Activated T-helper 9 cell treated with anti-CD3 and anti-CD28 coated beads, Interleukin-2, amount 50 U/mL, for 16 hours (primary cell): Measurements from ENCODE around the gene B3GAT3.
"Not testable (repeated sequence)": the region's sequence is repeated elsewhere in the genome, so short reads cannot be mapped to it uniquely, and the experiment has no call there.

Source experiments
- DNase-seq: peaks from one replicate; pipeline ENCODE4 v3.0.0-alpha.2; 2020; ENCODE audit warnings: low read depth

Gene B3GAT3

DNA sequence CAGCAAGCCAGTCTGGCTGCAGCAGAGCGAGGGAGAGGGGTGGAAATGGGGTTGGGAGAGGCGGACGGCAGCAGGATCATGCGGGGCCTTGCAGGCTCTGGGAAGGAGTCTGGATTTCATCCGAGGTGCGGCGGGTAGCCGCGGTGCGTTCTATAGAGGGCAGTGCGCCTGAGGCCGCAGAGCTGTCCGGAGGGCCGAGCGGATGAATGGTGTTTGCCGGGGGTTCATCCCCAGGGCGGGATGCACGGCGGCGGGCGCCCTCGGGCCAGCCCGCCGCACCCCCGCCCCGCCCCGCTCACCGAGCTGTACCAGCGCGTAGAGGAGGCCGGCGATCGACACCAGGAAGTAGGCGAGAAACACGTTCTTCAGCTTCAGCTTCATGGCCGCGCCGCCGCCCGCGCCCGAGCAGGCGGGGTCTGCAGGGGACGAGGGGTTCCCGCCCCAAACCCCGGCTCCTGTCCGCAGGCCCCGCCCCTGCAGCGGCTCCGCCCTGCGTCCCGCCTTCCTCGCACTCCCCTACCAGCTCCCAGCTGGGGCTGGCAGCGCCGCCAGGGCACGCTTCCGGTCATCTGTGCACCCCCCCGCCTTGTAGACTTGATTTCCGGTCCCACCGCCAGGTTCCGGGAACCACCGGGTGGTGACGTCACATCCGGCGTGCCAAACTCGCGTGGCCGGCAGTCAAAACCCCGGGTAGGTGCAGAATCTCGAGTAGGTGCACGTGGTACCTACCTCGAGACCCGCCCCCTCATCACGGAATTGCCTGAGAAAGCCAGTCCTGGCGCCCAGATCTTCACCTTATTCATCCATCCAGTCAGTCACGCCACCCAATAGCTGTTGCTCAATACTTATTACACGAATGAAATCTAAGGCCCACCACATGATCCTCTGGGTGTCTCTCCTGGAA lies at the start of gene B3GAT3:
TSS of gene B3GAT3 (minus strand) at position 420 of the 904 bp plus-strand sequence. CDS start at position 381, 39 bp downstream.
- peak; percentile 95 for DNase-seq

DNA sequence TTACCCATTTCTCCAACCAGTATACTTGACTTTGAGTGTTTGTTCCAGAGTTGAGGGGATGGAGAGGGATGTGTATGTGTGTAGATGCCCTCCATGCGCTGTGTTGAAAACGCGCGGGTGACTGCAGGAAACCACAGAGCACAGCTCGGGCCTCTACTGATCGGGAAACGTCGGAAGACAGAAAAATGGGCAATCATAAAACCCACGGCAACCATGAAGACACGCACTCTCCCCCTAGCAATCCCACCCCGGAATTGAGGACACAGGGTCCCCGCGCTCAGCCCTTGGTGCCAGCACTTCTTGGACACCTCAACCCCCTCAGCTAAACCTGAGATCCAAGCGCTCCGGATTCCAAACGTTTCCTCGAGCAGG lies 49.4 kb upstream of the B3GAT3 start:
- peak; percentile 24 for DNase-seq

GRCh38 chr11:62669420-62670161 lies 47.8 kb upstream of the B3GAT3 start:
- no peak for DNase-seq

GRCh38 chr11:62667460-62667859 lies 45.7 kb upstream of the B3GAT3 start:
- DNase-seq: no peak

- DNase-seq: no peak
Measured at GRCh38 chr11:62666259-62666926, 44.6 kb upstream of the B3GAT3 start.

DNA sequence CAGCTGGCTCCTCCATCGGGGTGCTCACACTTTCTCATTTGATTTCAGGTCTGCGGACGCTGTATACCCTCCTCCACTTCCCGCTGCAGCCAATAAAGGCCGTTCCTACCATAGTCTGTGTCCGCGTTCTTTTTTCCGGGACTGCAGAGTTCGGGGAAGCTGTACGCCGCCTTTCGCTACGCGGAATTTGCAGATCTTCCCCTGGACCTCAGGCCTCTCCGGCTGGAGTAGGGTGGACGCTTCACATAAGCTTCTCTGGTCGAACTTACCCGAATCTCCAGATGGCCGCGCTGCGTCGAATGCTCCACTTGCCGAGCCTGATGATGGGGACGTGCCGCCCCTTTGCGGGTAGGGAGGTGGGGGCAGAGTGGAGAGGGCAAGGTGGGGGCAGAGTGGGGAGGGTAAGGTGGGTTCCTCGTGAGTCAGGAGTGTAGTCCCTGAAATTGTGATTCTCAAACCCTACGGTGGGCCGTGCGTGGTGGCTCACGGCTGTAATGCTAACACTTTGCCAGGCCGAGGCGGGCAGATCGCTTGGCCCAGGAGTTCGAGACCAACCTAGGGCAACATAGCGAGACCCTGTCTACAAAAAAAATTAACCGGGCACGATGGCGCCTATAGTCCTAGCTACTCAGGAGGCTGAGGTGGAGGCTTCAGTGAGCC lies 43.9 kb upstream of the B3GAT3 start:
- peak; percentile 48 for DNase-seq

DNA sequence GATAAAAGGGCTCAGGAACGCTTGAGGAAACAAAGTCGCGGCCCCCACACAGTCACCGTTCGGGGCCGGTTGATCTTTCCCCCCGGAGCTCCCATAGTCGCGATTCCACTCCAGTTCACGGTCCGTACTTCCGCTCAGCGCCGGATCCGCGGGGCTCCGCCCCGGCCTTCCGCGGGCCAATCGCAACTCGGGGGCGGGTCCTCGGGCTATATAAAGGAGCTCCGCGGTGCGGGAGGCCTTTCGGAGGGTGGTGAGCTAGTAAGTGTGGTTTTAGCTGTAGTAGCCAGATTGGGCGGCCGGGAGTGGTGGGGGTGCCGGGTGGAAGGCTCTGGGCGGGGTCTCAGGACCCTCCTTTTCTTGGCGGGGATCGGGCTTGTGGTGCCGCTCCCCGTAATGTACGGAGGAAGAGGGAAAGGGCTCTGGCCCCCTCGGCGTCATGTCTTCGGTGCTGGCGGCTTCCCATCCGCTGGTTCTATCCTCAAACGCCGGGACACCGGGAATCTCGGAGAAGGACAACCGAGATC lies 43.4 kb upstream of the B3GAT3 start, which contains the start of the genes C11orf98 and CSKMT:
TSS of gene C11orf98 (minus strand) at position 136 of the 524 bp plus-strand sequence. CDS start at position 95, 41 bp downstream.
TSS of gene CSKMT (plus strand) at position 238 of the 524 bp plus-strand sequence. CDS start 568 bp downstream, outside the sequence.
- peak; percentile 91 for DNase-seq

DNA sequence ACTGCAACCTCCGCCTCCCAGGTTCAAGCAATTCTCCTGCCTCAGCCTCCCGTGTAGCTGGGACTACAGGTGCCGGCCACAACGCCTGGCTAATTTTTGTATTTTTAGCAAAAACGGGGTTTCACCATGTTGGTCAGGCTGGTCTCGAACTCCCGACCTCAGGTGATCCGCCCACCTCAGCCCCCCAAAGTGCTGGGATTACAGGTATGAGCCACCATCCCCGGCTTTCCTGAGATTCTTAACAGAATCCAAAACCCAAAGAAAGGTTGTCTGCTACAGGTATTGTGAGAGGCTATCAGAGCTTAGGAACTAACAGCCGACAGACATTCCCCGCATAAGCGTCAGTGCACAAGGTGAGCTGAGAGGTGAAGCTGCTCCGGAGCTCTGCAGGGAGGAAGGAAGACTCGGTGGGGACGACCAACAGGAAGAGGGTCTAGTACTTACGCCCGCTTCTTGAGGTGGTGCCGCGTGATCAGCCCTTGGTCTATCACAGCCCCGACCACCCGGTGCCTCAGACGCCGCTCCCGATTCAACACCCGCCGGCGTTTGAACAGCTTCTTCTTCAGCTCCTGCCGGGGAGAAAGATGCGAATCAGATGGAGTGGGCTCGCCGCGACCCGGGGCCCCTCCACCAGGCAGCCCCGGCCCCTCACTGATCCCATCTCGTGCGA lies 42.8 kb upstream of the B3GAT3 start:
- DNase-seq: peak; percentile 36

DNA sequence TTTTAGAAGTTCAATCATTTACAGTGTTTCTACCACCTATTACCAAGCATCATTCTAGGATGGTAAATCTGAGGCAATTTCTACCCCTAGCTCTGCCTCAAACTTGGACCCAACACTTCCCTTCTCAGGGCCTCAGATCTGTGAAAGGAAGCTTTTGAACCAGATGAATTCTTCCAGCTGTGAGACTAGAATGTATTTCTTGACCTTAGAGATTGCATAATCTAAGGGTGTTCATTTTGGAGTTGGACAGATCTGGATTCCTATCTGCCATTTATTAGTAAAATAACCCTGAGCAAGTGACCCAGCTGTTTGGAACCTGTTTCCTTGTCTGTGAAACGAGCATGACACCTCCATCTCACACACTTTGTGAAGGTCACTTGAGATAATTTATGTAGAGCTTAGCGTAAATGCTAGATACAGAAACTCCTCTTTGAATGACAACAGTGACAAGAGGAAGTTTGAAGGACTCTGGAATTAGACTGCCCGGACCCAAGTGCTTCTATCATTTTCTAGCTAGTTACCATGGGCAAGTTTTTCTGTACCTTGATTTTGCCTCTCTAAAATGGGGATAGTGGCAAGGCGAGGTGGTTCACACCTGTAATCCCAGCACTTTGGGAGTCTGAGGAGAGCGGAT lies 35.1 kb upstream of the B3GAT3 start:
- DNase-seq: no peak

DNA sequence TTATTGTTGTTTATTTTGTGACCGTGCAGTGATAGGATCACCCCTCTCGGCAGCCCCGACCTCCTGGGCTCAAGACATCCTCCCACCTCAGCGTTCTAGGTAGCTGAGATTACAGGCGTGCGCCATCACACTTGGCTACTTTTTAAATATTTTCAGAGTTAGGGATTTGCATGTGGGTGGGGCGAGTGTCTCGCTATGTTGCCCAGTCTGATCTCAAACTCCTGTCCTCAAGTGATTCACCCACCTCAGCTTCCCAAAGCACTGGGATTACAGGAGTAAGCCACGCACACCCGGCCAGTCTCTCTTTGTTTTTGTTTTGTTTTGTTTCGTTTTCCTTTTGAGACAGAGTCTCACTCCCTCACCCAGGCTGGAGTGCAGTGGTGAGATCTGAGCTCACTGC lies 32.5 kb upstream of the B3GAT3 start:
- no peak for DNase-seq

DNA sequence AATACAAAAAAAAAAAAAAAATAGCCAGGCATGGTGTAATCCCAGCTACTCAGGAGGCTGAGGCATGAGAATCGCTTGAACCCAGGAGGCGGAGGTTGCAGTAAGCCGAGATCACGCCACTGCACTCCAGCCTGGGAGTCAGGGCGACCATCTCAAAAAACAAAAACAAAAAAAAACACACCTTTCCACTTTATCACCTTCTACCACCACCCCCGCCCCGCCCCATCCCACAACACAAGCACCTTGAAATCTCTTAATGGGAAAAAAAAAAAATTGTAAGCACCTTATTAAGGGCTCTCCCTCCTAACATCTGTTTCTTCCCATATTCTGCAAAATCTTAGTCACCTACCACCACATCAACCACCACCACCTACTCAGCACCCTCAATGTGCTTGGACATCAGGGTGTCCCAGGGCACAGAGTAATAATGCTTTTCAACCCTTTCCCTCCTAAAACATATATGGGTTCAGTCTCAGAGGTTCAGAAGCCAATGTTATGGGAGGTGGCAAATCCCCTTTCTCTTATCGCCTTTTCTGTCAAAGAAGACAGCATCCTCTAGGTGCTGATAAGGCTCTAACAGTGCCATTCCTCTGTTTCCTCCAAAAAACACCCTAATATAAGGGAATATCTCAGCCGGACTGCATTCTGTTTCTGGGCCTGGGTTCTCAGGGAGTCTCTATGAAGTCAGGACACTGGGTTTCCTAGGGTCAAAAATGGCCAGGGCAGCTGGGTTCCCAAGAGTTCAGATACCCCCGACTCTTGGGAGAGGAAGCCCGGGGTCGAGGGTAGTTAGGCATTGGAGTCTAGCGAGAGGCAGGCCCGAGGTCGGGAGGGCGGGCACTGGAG lies 30.6 kb upstream of the B3GAT3 start:
- DNase-seq: no peak

GRCh38 chr11:62650283-62650682 lies 28.5 kb upstream of the B3GAT3 start:
- DNase-seq: not testable (repeated sequence)

GRCh38 chr11:62649486-62649885 lies 27.7 kb upstream of the B3GAT3 start:
- no peak for DNase-seq

DNA sequence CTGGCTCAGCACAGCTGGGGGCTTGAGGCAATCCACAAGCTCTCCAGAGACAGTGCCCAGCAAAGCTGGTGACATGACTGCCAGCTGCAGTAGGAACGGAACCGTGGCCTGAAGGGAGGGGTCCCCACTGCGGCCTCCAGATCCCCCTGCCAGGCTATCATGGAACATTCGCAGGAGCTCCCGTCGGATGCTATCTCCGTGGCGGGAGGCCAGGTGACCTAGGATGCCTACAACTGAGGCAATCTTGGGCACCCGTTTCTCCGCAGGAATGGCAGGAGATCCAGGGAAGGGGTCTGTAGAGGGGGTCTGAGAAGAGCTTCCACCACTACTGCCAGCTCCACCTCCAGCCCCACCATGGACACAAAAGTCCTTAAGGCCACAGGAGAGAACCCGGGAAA lies 27.2 kb upstream of the B3GAT3 start:
- DNase-seq: no peak

DNA sequence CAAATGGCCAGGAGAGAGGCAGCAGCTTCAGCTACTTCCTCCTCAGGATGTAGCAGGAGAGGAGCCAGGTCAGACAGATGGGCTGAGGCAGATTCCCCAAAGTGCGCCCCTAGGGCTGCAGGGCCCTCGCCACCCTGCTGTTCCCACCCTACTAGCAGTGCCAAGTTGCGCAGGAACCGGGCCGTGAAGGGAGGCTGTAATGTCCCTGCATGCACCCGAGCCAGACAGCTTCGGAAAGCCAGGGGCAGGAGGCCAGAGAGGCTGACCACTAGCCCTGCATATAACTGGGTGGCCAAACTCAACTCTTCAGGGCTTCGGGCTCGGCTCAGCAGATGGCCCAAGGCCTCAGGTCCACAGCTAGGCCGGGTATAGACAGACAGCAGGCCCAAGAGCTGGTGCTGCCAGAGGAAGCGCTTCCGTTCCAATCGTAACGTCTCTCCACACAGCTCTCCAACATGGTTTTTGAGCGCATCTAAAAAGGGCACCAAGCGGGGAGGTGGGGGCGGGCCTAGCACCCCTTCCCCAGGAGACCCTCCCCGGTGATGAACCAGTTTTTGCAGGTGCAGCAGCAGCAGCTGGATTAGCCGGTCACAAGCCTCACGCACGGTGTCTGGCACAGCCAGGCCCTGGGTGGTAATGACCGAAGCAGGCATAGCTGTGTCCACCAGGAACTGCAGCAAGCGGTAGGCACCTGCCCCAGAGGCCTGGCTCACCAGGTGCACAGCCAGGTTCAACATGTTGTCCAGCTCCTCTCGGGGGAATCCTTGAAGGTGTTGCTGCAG lies 26.6 kb upstream of the B3GAT3 start:
- no peak for DNase-seq

DNA sequence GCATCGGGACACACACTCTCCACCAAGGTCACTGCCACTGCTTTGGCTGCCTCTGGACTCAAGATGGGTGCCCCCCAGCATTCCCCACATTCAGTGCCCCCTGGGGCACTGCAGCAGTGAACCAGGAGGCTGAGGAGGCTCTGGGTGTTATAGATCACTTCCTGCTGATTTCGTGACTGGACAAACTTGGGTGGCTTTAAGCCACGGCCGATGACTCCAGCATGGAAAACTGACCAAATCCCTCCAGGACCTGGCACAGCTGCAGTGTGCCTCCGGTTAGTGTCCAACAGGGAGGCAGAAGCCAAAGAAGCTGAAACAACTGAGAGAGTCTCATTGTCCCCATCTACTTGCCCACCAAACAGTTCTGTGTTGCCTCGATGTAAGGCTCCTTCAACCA lies 25.8 kb upstream of the B3GAT3 start:
- DNase-seq: no peak

DNA sequence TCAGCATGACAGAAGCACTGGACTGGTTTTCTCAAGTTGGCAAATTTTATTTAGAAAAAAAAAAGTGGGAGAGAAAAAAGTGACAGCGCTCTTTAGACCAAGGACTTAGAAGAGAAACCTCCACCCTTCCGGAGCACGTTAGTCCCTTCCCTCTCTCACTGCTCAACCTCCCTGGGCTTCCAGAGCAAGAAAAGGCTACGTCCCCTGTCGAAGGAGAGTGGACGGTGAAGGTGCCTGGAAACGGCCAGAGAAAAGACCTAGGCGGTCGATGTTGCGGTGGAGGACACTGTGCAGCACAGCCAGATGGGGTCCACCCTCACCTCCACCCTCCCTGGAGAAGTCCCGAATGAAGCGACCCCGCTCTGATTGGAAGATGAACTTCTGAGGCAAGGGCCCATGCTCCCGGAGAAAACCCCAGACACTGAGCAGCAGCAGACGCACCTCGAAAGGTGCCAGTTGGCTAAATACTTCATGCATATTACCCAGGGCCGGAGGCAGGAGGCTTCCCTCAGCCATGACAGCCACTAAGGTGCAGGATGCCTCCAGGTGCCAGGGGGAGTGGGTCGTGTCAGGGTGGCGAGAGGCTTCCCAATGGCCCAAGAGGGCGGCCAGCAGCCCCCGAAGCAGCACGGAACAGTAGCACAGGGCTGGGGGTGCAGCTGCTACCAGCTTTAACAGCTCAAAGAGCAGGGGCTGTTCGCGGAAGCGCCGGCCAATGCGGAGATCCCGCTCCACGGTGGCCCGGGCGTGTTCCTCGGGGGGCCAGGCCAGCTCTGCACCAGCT lies 25.2 kb upstream of the B3GAT3 start:
- no peak for DNase-seq
